ENCODE data around the gene KLHL25. TPM values are rescaled to one million over a fixed set of nuclear protein-coding genes. Genes with fewer than 3 reads are reported as not detected.

Gene KLHL25
- total RNA-seq, 1 experiment from 2014 or later, result 18.4 TPM

DNA sequence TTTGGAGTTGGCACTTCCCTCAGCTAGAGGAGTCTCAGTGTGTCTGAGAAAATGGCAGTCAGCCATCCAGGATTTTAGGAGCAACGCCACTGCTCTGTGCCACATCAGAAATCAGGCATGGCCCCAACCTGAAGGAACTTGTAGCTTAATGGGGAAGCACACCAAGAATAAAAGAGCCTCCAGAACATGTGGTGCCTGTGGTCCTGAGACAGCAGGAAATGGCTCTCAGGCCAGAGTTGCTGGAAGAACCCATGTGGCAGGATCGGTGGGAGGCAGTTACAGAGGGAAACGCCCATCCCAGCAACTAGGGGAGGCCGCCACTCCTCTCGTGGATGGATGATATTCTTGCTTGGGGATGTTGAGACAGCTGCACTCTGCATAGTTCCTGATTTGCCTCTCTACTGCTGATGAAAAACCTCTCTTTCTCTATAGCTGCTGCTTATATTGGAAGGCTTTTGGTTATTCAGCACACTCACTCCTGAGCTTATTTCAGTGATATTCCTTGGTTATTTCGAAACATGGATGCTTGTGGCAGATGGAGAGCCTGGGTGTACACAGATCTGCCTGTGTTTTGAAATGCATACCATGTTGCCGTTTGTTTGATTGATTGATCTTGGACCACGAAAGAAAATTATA lies 52.4 kb downstream of the KLHL25 start:
- H4K5ac ChIP-seq (ENCODE audit: insufficient read length, low read depth, low read length), result no peak overlapping the region
- H3K27me3 ChIP-seq (ENCODE audit: insufficient read depth, low read length), result no peaks in the 10 kb centered on the region
- no peak overlapping the region for H2AK5ac ChIP-seq (ENCODE audit: insufficient read length, low read length)
- no peak overlapping the region for H3K9ac ChIP-seq (ENCODE audit: extremely low read depth, insufficient read length, low read length)
- H3K27me3 Mint-ChIP-seq (ENCODE audit: low read depth), result no peaks in the 10 kb centered on the region
- H3K36me3 Mint-ChIP-seq (ENCODE audit: insufficient read depth in 1 of 3, low read depth in 3 of 3), result peaks cover 26 to 63% (median 61%) of the 10 kb centered on the region in 3 experiments; a peak in 6 of 7 replicates
- no peak overlapping the region for H4K8ac ChIP-seq (replicated peaks; ENCODE audit: insufficient read length, low read depth, low read length)
- no peak overlapping the region for H3K4ac ChIP-seq (ENCODE audit: low read depth, low read length)
- no CpG with 5 or more reads among the region's 8 CpGs for WGBS (ENCODE audit: extremely low coverage, insufficient read length, low lambda C conversion rate)
- no peak for DNase-seq
- H3K9me3 ChIP-seq (ENCODE audit: control insufficient read depth, low read depth, low read length), result no peaks in the 10 kb centered on the region
- H3T11ph ChIP-seq (ENCODE audit: low read length), result no peak overlapping the region
- H4K20me1 ChIP-seq (ENCODE audit: control insufficient read depth, insufficient read depth, insufficient read length), result no peaks in the 10 kb centered on the region
- no peaks in the 10 kb centered on the region for H3K23me2 ChIP-seq (ENCODE audit: insufficient read length, low read depth, low read length, poor library complexity, severe bottlenecking)
- no peak overlapping the region for H3K27ac ChIP-seq (ENCODE audit: insufficient read length, low read depth, low read length)
- H3K79me2 ChIP-seq (ENCODE audit: insufficient read depth, low read length), result no peaks in the 10 kb centered on the region
- H2AFZ ChIP-seq (ENCODE audit: low read length), result no peak overlapping the region
- no peak overlapping the region for H2BK15ac ChIP-seq (ENCODE audit: low read depth, low read length)
- TF ChIP-seq CTCF (conservative IDR thresholded peaks at IDR 0.05), result no peak
- no peaks in the 10 kb centered on the region for H3K9me3 Mint-ChIP-seq
- H3K27ac Mint-ChIP-seq, result peak overlapping the region; percentile 27 to 90 (median 70); a peak in 4 of 7 replicates
- H3K4me2 ChIP-seq (ENCODE audit: insufficient read depth, insufficient read length, low read length), result no peak overlapping the region
- H3K23ac ChIP-seq (ENCODE audit: insufficient read length, low read depth, low read length), result no peak overlapping the region
- H2BK120ac ChIP-seq (ENCODE audit: low read depth, low read length, poor library complexity, severe bottlenecking), result no peak overlapping the region
- no peaks in the 10 kb centered on the region; the same call in 1 of the 2 replicates for H3K4me1 ChIP-seq (ENCODE audit: insufficient read depth, low read length)
- no peak overlapping the region for H2BK20ac ChIP-seq (ENCODE audit: low read depth, low read length, poor library complexity, severe bottlenecking)
- H3K4me1 Mint-ChIP-seq, result peaks cover 11 to 18% of the 10 kb centered on the region in 2 experiments
- no peak overlapping the region for H2BK5ac ChIP-seq (ENCODE audit: insufficient read length, low read length)
- no peak overlapping the region for H3K56ac ChIP-seq (ENCODE audit: insufficient read length, low read depth, low read length)
- H3K79me1 ChIP-seq (ENCODE audit: insufficient read depth, low read depth, low read length, poor library complexity, severe bottlenecking), result no peaks in the 10 kb centered on the region
- no peak overlapping the region for H3K4me3 Mint-ChIP-seq
- no peak overlapping the region for H3K18ac ChIP-seq (ENCODE audit: insufficient read length, low read depth, low read length)
- no peak overlapping the region for H2BK12ac ChIP-seq (ENCODE audit: insufficient read length, low read depth, low read length)
- H4K91ac ChIP-seq (ENCODE audit: insufficient read length, low read depth, low read length), result no peak overlapping the region
- no peak overlapping the region for H3K14ac ChIP-seq (ENCODE audit: insufficient read depth, low read length)
